ENCODE results near the gene DYNLT2.
"Not testable (repeated sequence)": the region's sequence is repeated elsewhere in the genome, so short reads cannot be mapped to it uniquely, and the experiment has no call there.

Gene DYNLT2

GRCh38 chr6:169783971-169784820 is 32.8 kb upstream of the DYNLT2 start:
- DNase-seq (ENCODE audit: low read depth in 2 of 2): no peak

GRCh38 chr6:169783401-169783800 is 32.0 kb upstream of the DYNLT2 start:
- DNase-seq (ENCODE audit: low read depth in 2 of 2): no peak

GRCh38 chr6:169782966-169783365 is 31.6 kb upstream of the DYNLT2 start:
- DNase-seq (ENCODE audit: low read depth in 2 of 2): no peak

GRCh38 chr6:169780571-169781091 is 29.3 kb upstream of the DYNLT2 start:
- no peak for DNase-seq (ENCODE audit: low read depth in 2 of 2)

GRCh38 chr6:169779896-169780295 is 28.5 kb upstream of the DYNLT2 start:
- DNase-seq (ENCODE audit: low read depth in 2 of 2): no peak

- no peak for DNase-seq (ENCODE audit: low read depth in 2 of 2)
Measured at GRCh38 chr6:169779092-169779815, 27.9 kb upstream of the DYNLT2 start.

GRCh38 chr6:169778646-169779045 is 27.3 kb upstream of the DYNLT2 start:
- DNase-seq (ENCODE audit: low read depth in 2 of 2): no peak

GRCh38 chr6:169777896-169778295 is 26.5 kb upstream of the DYNLT2 start:
- no peak for DNase-seq (ENCODE audit: low read depth in 2 of 2)

GRCh38 chr6:169776379-169776778 is 25.0 kb upstream of the DYNLT2 start:
- DNase-seq (ENCODE audit: low read depth in 2 of 2): no peak

- no peak for DNase-seq (ENCODE audit: low read depth in 2 of 2)
Measured at GRCh38 chr6:169775321-169775720, 23.9 kb upstream of the DYNLT2 start.

GRCh38 chr6:169774347-169774746 is 23.0 kb upstream of the DYNLT2 start:
- DNase-seq (ENCODE audit: low read depth in 2 of 2): no peak

GRCh38 chr6:169766921-169767736 is 15.8 kb upstream of the DYNLT2 start:
- no peak for DNase-seq (ENCODE audit: low read depth in 2 of 2)

- no peak for DNase-seq (ENCODE audit: low read depth in 2 of 2)
Measured at GRCh38 chr6:169766232-169766631, 14.9 kb upstream of the DYNLT2 start.

GRCh38 chr6:169765789-169766188 is 14.4 kb upstream of the DYNLT2 start:
- DNase-seq (ENCODE audit: low read depth in 2 of 2): not testable (repeated sequence)

- no peak for DNase-seq (ENCODE audit: low read depth in 2 of 2)
Measured at GRCh38 chr6:169763881-169764280, 12.5 kb upstream of the DYNLT2 start.

- DNase-seq (ENCODE audit: low read depth in 2 of 2): no peak
Measured at GRCh38 chr6:169763308-169763707, 11.9 kb upstream of the DYNLT2 start.

- DNase-seq (ENCODE audit: low read depth in 2 of 2): no peak
Measured at GRCh38 chr6:169755162-169755561, 3.8 kb upstream of the DYNLT2 start.

- DNase-seq (ENCODE audit: low read depth in 2 of 2): no peak
Measured at GRCh38 chr6:169752074-169752623, 777 bp upstream of the DYNLT2 start.

- no peak for DNase-seq (ENCODE audit: low read depth in 2 of 2)
Measured at GRCh38 chr6:169746556-169746955, 4.8 kb downstream of the DYNLT2 start.

- no peak for DNase-seq (ENCODE audit: low read depth in 2 of 2)
Measured at GRCh38 chr6:169745405-169745804, 6.0 kb downstream of the DYNLT2 start.

- no peak for DNase-seq (ENCODE audit: low read depth in 2 of 2)
Measured at GRCh38 chr6:169741344-169741743, 10.0 kb downstream of the DYNLT2 start.
